Measurements from ENCODE around the gene ADGRL3. TPM values are rescaled to one million over a fixed set of nuclear protein-coding genes. Genes with fewer than 3 reads are reported as not detected.
A peak's percentile ranks its signal among the peaks of the same experiment; 100 is the strongest.
"Not testable (repeated sequence)": the region's sequence is repeated elsewhere in the genome, so short reads cannot be mapped to it uniquely, and the experiment has no call there.

The ADGRL3 gene
- total and polyA plus RNA-seq, 8 donors: 0.08 to 1.4 (median 0.24) TPM

DNA sequence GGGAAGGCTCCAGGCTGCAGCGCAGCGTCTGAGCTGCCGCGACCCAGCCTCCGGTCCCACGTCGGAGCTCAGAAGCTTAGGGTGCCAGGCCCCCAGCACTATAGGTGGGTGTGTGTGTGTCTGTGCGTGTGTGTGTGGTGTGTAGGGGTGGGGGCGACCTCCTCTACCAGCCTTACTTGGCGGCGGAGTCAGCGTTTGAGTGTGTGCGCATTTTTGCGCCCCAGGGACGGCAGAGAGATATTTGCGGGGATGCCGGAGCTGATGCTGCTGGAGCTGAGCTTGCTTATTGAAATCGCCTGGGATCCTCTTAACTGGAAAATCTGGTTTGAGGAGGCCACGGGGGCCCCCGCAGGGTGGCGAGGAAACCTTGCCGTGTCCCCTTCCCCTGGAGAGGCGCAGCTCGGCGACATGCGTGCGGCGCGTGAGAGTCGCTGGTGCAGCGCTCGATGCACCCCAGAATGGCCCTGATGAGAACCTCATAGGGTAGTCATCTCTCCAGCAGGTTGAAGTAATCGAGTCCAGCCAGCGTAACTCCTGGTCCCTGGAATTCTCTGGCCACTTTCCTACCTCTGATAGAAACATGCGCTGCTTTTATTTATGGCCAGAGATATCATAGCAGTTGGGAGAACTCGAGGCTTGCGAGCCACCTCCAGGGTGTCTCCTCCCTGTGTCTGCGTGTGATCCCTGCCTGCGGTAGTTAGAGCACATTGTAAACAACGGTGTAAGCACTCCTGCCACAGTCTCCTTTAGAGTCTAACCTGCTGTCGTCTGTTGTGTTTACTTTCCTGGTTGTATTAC, 2.7 kb downstream of the ADGRL3 start:
- ATAC-seq (no peak), FAIRE-seq (no peak), DNase-seq (peak in 1 of 6 donors; percentile 34)
- no peaks in the 10 kb centered on the region for H3K36me3 ChIP-seq
- H3K9me3 ChIP-seq: no peaks in the 10 kb centered on the region
- no peak overlapping the region for H3K4me3 ChIP-seq
- intact Hi-C loops (cut with DNase I): no loop called here
- no peaks in the 10 kb centered on the region for H3K4me1 ChIP-seq
- no peak overlapping the region for H3K27ac ChIP-seq
- peaks cover 0 to 13% (median 3%) of the 10 kb centered on the region in 4 donors for H3K27me3 ChIP-seq
- 1% methylated on average over 37 to 41 of the region's 41 CpGs for WGBS, 2 donors
- TF ChIP-seq, protein P1, sequence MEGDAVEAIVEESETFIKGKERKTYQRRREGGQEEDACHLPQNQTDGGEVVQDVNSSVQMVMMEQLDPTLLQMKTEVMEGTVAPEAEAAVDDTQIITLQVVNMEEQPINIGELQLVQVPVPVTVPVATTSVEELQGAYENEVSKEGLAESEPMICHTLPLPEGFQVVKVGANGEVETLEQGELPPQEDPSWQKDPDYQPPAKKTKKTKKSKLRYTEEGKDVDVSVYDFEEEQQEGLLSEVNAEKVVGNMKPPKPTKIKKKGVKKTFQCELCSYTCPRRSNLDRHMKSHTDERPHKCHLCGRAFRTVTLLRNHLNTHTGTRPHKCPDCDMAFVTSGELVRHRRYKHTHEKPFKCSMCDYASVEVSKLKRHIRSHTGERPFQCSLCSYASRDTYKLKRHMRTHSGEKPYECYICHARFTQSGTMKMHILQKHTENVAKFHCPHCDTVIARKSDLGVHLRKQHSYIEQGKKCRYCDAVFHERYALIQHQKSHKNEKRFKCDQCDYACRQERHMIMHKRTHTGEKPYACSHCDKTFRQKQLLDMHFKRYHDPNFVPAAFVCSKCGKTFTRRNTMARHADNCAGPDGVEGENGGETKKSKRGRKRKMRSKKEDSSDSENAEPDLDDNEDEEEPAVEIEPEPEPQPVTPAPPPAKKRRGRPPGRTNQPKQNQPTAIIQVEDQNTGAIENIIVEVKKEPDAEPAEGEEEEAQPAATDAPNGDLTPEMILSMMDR (IDR thresholded peaks at IDR 0.05): no peak

DNA sequence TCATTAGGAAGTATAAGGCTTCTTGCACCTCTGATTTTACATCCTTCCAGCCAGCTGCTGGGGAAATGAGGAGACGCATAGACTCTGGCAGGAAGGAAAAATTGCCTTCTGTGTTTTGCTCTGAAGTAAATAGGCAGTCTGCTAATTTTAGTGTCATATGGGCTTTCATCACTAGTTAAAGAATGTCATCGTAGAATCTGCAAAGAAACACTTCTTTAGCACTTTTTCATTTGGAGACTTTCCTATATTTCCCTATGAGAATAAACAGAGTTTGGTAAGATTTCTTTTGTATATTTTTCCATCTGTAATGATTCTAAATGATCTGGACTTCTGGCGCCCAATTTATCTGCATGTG, 3.3 kb downstream of the ADGRL3 start:
- Histone ChIP-seq H3K27me3 (peaks cover 0 to 13% (median 2%) of the 10 kb centered on the region in 4 donors), H3K4me3 (no peak overlapping the region), H3K27ac (no peak overlapping the region), H3K4me1 (no peaks in the 10 kb centered on the region), H3K9me3 (no peaks in the 10 kb centered on the region), H3K36me3 (no peaks in the 10 kb centered on the region)
- no peak for ATAC-seq
- DNase-seq: no peak
- FAIRE-seq: no peak
- intact Hi-C loops (cut with DNase I): no loop called here
- TF ChIP-seq, protein P1 (IDR thresholded peaks at IDR 0.05): no peak
- 16 to 19% methylated on average over 3 of the region's 3 CpGs for WGBS, 2 donors

DNA sequence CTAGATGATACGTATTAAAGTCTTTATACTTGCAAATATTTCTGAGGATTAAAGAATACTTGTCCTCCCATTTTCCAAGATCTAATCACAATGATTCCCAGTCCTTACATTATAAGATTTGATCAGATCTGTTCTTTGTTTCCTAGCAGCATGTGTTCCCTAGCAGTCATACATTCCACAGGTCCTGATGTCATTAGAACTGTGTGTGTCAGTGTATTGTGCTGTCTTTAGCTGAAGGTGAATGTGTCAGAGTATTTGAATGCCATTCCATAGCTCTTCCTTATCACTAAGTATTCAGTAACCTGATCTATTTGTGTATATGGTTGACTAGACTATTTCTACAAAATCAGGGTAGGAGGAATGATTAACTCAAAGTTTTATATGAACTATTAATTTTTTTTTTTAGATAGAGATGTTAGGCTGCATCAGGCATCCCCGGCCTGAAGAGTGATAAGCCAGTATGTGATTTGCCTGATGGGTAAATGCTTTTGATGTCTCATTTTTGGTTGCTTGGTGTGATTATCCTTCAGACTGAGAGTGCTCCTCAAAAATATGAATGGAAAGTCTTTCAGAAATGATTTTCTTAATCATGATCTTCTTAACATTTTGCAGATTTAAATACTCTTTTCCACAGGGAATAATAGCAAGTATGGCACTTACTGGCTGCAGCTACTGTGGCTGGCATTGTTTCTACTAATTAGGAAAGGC, 4.4 kb downstream of the ADGRL3 start:
- 29 to 51% methylated on average over 2 of the region's 2 CpGs for WGBS, 2 donors
- TF ChIP-seq, protein P1 (IDR thresholded peaks at IDR 0.05): no peak
- no peaks in the 10 kb centered on the region for H3K36me3 ChIP-seq
- intact Hi-C loops (cut with DNase I): no loop called here
- H3K27me3 ChIP-seq: peaks cover 0 to 6% (median 2%) of the 10 kb centered on the region in 4 donors
- no peaks in the 10 kb centered on the region for H3K9me3 ChIP-seq
- ATAC-seq (no peak), DNase-seq (no peak), FAIRE-seq (no peak)
- no peak overlapping the region for H3K27ac ChIP-seq
- H3K4me1 ChIP-seq: no peaks in the 10 kb centered on the region
- H3K4me3 ChIP-seq: no peak overlapping the region

DNA sequence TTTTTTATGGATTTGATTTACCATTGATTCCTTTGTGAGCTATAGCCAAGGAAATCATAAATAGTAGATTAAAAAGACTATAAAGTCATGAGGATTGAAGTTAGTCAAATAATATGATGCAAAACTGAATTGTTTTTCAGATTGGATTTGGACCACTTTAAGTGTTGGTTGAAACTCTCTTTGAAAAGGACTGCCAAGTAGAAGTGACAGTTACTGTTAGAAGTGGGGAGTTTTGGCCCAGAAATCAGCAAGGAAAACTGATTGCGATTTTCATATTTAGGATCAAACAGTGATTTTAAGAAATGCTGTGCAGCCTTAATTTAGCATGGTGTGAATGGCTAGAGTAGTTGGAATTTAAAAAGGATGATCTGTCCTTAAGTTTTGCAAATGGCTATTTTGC, 4.9 kb downstream of the ADGRL3 start:
- H3K4me3 ChIP-seq: no peak overlapping the region
- 51 to 53% methylated on average over 1 of the region's 1 CpG for WGBS, 2 donors
- H3K27ac ChIP-seq: no peak overlapping the region
- H3K4me1 ChIP-seq: no peaks in the 10 kb centered on the region
- ATAC-seq: no peak
- peaks cover 0 to 5% (median 1%) of the 10 kb centered on the region in 4 donors for H3K27me3 ChIP-seq
- FAIRE-seq: no peak
- TF ChIP-seq, protein P1 (IDR thresholded peaks at IDR 0.05): no peak
- no peaks in the 10 kb centered on the region for H3K9me3 ChIP-seq
- H3K36me3 ChIP-seq: no peaks in the 10 kb centered on the region
- intact Hi-C loops (cut with DNase I): no loop called here
- no peak for DNase-seq

DNA sequence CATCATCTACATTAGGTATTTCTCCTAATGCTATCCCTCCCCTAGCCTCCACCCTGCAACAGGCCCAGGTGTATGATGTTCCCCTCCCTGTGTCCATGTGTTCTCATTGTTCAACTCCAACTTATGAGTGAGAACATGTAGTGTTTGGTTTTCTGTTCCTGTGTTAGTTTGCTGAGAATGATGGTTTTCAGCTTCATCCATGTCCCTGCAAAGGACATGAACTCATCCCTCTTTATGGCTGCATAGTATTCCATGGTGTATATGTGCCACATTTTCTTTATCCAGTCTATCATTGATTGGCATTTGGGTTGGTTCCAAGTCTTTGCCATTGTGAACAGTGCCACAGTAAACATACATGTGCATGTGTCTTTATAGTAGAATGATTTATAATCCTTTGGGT, 7.0 kb downstream of the ADGRL3 start:
- not testable (repeated sequence) for H3K27ac ChIP-seq

More for the DNA sequence above, 7.0 kb downstream of the ADGRL3 start:
- intact Hi-C loops (cut with DNase I); H3K36me3 ChIP-seq; FAIRE-seq; ATAC-seq; DNase-seq; H3K9me3 ChIP-seq; H3K27me3 ChIP-seq; H3K4me1 ChIP-seq; H3K4me3 ChIP-seq: not testable (repeated sequence)

All from pancreas (tissue), 10 donors.